CD4-positive, CD25-positive, alpha-beta regulatory T cell (primary cell): ENCODE measurements around the gene PLEKHG2. TPM values are rescaled to one million over a fixed set of nuclear protein-coding genes. Genes with fewer than 3 reads are reported as not detected.
A peak's percentile ranks its signal among the peaks of the same experiment; 100 is the strongest.

Source experiments
- ATAC-seq, 2 donors: fragments of 150-1000 bp; cut with Tn5 transposase; one replicate each; pipeline ENCODE4 v1.10.0; 2021; ENCODE audit warnings: low read depth in 2 of 2, moderate number of reproducible peaks in 2 of 2, moderate library complexity in 1 of 2
- DNase-seq, 3 donors: peaks; one replicate each; pipeline versions ENCODE4 v3.0.0 to v3.0.0-alpha.2; 2012 to 2022; ENCODE audit warnings: mixed read lengths in 1 of 3
- H3K27ac ChIP-seq: one replicate; pipeline ENCODE4 v1.7.0; 2013; ENCODE audit warnings: mild to moderate bottlenecking, low read length; ENCODE audit not compliant: insufficient read depth, poor library complexity, severe bottlenecking
- H3K27me3 ChIP-seq: one replicate; pipeline ENCODE4 v1.7.0; 2013; ENCODE audit warnings: low read length; ENCODE audit not compliant: control insufficient read depth, insufficient read depth
- H3K36me3 ChIP-seq: one replicate; pipeline ENCODE4 v1.7.0; 2013; ENCODE audit warnings: mild to moderate bottlenecking, low read length, moderate library complexity; ENCODE audit not compliant: control insufficient read depth, insufficient read depth
- H3K4me1 ChIP-seq: 2 replicates; pipeline ENCODE4 v1.7.0; 2013; ENCODE audit warnings: mild to moderate bottlenecking, low read length; ENCODE audit not compliant: insufficient read depth, control insufficient read depth, poor library complexity, severe bottlenecking
- H3K4me3 ChIP-seq: one replicate; pipeline ENCODE4 v1.7.0; 2013; ENCODE audit warnings: low read depth, mild to moderate bottlenecking, low read length, moderate library complexity
- H3K9me3 ChIP-seq, 2 experiments: 1 replicate in 1 of 2; 2 replicates in 1 of 2; pipeline ENCODE4 v1.7.0; 2013; ENCODE audit warnings: low read length in 2 of 2, mild to moderate bottlenecking in 1 of 2, moderate library complexity in 1 of 2; ENCODE audit not compliant: control insufficient read depth in 2 of 2
- H3K27ac Mint-ChIP-seq, 3 donors: one replicate each; pipeline ENCODE4 v1.8.0; 2020 to 2022; ENCODE audit warnings: mild to moderate bottlenecking in 3 of 3, mixed read lengths in 3 of 3, moderate library complexity in 2 of 3
- H3K27me3 Mint-ChIP-seq: one replicate; pipeline ENCODE4 v1.8.0; 2022; ENCODE audit warnings: mild to moderate bottlenecking, mixed read lengths
- H3K36me3 Mint-ChIP-seq: one replicate; pipeline ENCODE4 v1.8.0; 2020; ENCODE audit warnings: mixed read lengths
- H3K4me1 Mint-ChIP-seq, 4 donors: one replicate each; pipeline ENCODE4 v1.8.0; 2020 to 2022; ENCODE audit warnings: mixed read lengths in 4 of 4, mild to moderate bottlenecking in 1 of 4
- H3K4me3 Mint-ChIP-seq, 4 donors: one replicate each; pipeline ENCODE4 v1.8.0; 2020 to 2022; ENCODE audit warnings: mild to moderate bottlenecking in 4 of 4, mixed read lengths in 4 of 4, moderate library complexity in 3 of 4
- H3K9me3 Mint-ChIP-seq, 7 donors: one replicate each; pipeline ENCODE4 v1.8.0; 2020 to 2022; ENCODE audit warnings: mixed read lengths in 7 of 7, mild to moderate bottlenecking in 3 of 7, moderate library complexity in 2 of 7
- polyA plus RNA-seq, 4 donors: library from polyadenylated mRNA; unstranded; fragments of 300-500 nt; fragmentation: Illumina TruSeq; gene quantifications; one replicate each; pipeline ENCODE4 v1.2.3, GENCODE V29; 2021
- total RNA-seq: library from RNA; stranded (reverse); gene quantifications from one replicate; pipeline ENCODE4 v1.2.3, GENCODE V29; 2022

PLEKHG2 gene
- total and polyA plus RNA-seq, 5 donors from 2014 or later, result 1.3 to 209 (median 3.1) TPM

- Histone ChIP-seq H3K4me1 (peaks cover 30% of the 10 kb centered on the region), H3K36me3 (peaks cover 17% of the 10 kb centered on the region), H3K9me3 (no peaks in the 10 kb centered on the region), H3K27me3 (no peaks in the 10 kb centered on the region), H3K27ac (no peak overlapping the region), H3K4me3 (no peak overlapping the region)
- H3K9me3 Mint-ChIP-seq, result peaks cover 0 to 5% (median 0%) of the 10 kb centered on the region in 7 donors
- DNase-seq (no peak), ATAC-seq (no peak)
- no peak overlapping the region for H3K27ac Mint-ChIP-seq
- peaks cover 12% of the 10 kb centered on the region for H3K27me3 Mint-ChIP-seq
- peak overlapping the region; percentile 31 to 89 (median 52) for H3K4me3 Mint-ChIP-seq
- peaks cover 4 to 40% (median 27%) of the 10 kb centered on the region in 4 donors for H3K4me1 Mint-ChIP-seq
- peaks cover 19% of the 10 kb centered on the region for H3K36me3 Mint-ChIP-seq
Measured at GRCh38 chr19:39415111-39416046, 2.9 kb downstream of the PLEKHG2 start.

GRCh38 chr19:39416152-39417120, 4.0 kb downstream of the PLEKHG2 start:
- Histone ChIP-seq H3K27ac (no peak overlapping the region), H3K4me3 (no peak overlapping the region), H3K4me1 (peaks cover 19% of the 10 kb centered on the region), H3K36me3 (peaks cover 17% of the 10 kb centered on the region), H3K9me3 (no peaks in the 10 kb centered on the region), H3K27me3 (no peaks in the 10 kb centered on the region)
- Mint-ChIP-seq H3K27ac (no peak overlapping the region), H3K4me1 (peaks cover 4 to 29% (median 17%) of the 10 kb centered on the region in 4 donors), H3K27me3 (peaks cover 10% of the 10 kb centered on the region), H3K9me3 (peaks cover 0 to 5% (median 0%) of the 10 kb centered on the region in 7 donors), H3K36me3 (peaks cover 15% of the 10 kb centered on the region), H3K4me3 (peak overlapping the region in 1 of 4 donors; percentile 67)
- ATAC-seq, result no peak
- no peak for DNase-seq

GRCh38 chr19:39417463-39418181, 5.2 kb downstream of the PLEKHG2 start:
- H3K4me3 ChIP-seq, result no peak overlapping the region
- peak overlapping the region in 1 of 4 donors; percentile 67 for H3K4me3 Mint-ChIP-seq
- DNase-seq, result no peak
- peaks cover 24% of the 10 kb centered on the region for H3K36me3 ChIP-seq
- H3K9me3 ChIP-seq, result no peaks in the 10 kb centered on the region
- H3K27me3 Mint-ChIP-seq, result no peaks in the 10 kb centered on the region
- H3K27me3 ChIP-seq, result no peaks in the 10 kb centered on the region
- H3K9me3 Mint-ChIP-seq, result no peaks in the 10 kb centered on the region
- H3K27ac ChIP-seq, result no peak overlapping the region
- peaks cover 0 to 20% (median 11%) of the 10 kb centered on the region in 4 donors for H3K4me1 Mint-ChIP-seq
- no peak overlapping the region for H3K27ac Mint-ChIP-seq
- H3K36me3 Mint-ChIP-seq, result peaks cover 10% of the 10 kb centered on the region
- H3K4me1 ChIP-seq, result peaks cover 16% of the 10 kb centered on the region
- no peak for ATAC-seq

GRCh38 chr19:39419003-39419402, 6.5 kb downstream of the PLEKHG2 start:
- peak overlapping the region in 1 of 4 donors; percentile 32 for H3K4me3 Mint-ChIP-seq
- no peak overlapping the region for H3K27ac ChIP-seq
- H3K9me3 Mint-ChIP-seq, result no peaks in the 10 kb centered on the region
- no peak for ATAC-seq
- no peak for DNase-seq
- H3K9me3 ChIP-seq, result no peaks in the 10 kb centered on the region
- no peak overlapping the region for H3K4me3 ChIP-seq
- peaks cover 0 to 15% (median 7%) of the 10 kb centered on the region in 4 donors for H3K4me1 Mint-ChIP-seq
- peaks cover 4% of the 10 kb centered on the region for H3K4me1 ChIP-seq
- peaks cover 35% of the 10 kb centered on the region for H3K36me3 ChIP-seq
- H3K27ac Mint-ChIP-seq, result peak overlapping the region in 2 of 3 donors; percentile 32 to 85
- H3K27me3 Mint-ChIP-seq, result no peaks in the 10 kb centered on the region
- H3K27me3 ChIP-seq, result no peaks in the 10 kb centered on the region
- H3K36me3 Mint-ChIP-seq, result peaks cover 12% of the 10 kb centered on the region

- Histone ChIP-seq H3K27ac (no peak overlapping the region), H3K4me1 (no peaks in the 10 kb centered on the region), H3K4me3 (no peak overlapping the region), H3K36me3 (peaks cover 33% of the 10 kb centered on the region), H3K27me3 (no peaks in the 10 kb centered on the region), H3K9me3 (no peaks in the 10 kb centered on the region)
- Mint-ChIP-seq H3K4me1 (peaks cover 0 to 6% (median under 1%) of the 10 kb centered on the region in 4 donors), H3K9me3 (no peaks in the 10 kb centered on the region), H3K4me3 (no peak overlapping the region), H3K27me3 (no peaks in the 10 kb centered on the region), H3K36me3 (peaks cover 13% of the 10 kb centered on the region), H3K27ac (no peak overlapping the region)
- DNase-seq, result no peak
- no peak for ATAC-seq
Measured at GRCh38 chr19:39420769-39421168, 8.3 kb downstream of the PLEKHG2 start.

GRCh38 chr19:39422020-39422419, 9.6 kb downstream of the PLEKHG2 start:
- no peak overlapping the region for H3K27ac ChIP-seq
- no peak overlapping the region for H3K4me3 ChIP-seq
- Mint-ChIP-seq H3K4me1 (peaks cover 0 to 13% (median 2%) of the 10 kb centered on the region in 4 donors), H3K27me3 (no peaks in the 10 kb centered on the region), H3K4me3 (no peak overlapping the region), H3K9me3 (no peaks in the 10 kb centered on the region), H3K36me3 (peaks cover 17% of the 10 kb centered on the region), H3K27ac (no peak overlapping the region)
- no peaks in the 10 kb centered on the region for H3K4me1 ChIP-seq
- no peak for ATAC-seq
- H3K9me3 ChIP-seq, result no peaks in the 10 kb centered on the region
- no peak for DNase-seq
- H3K36me3 ChIP-seq, result peaks cover 27% of the 10 kb centered on the region
- no peaks in the 10 kb centered on the region for H3K27me3 ChIP-seq
